ENCODE results near the gene FMO5.
"Not testable (repeated sequence)": the region's sequence is repeated elsewhere in the genome, so short reads cannot be mapped to it uniquely, and the experiment has no call there.

Gene FMO5

DNA sequence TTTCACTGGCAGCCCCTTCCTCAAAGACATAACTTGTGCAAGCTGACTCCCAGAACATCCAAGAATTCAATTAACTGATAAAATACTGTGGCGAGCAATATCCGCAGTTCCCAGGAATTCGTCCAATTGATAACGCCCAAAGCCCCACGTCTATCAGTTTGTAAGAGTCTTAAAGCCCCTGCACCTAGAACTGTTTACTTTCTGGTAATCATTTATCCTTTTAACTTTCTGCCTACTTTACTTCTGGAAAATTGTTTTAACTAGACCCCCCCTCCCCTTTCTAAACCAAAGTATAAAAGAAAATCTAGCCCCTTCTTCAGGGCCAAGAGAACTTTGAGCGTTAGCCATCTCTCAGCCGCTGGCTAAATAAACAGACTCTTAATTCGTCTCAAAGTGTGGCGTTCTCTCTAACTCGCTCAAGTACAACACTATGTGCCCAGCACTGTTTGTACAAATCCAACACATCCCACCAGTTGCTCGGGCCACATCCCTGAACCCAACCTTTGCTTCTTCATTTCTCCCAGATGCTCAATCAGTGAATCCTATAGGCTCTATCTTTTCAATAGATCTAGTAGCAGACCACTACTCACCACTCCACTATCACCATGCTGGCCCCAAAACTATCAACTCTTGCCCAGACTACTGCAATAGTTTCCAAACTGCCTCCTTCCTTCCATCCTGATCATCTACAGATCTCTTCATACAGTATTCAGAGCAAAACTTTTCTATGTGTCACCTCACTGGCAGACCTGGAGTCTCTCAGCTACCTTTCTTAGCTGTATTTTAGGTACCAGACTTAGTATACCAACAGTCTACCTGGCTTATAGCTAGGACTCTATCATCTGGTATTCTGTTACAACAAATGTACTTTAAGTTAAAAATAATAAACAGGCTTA is 14.0 kb upstream of the FMO5 start:
- no peak for DNase-seq

DNA sequence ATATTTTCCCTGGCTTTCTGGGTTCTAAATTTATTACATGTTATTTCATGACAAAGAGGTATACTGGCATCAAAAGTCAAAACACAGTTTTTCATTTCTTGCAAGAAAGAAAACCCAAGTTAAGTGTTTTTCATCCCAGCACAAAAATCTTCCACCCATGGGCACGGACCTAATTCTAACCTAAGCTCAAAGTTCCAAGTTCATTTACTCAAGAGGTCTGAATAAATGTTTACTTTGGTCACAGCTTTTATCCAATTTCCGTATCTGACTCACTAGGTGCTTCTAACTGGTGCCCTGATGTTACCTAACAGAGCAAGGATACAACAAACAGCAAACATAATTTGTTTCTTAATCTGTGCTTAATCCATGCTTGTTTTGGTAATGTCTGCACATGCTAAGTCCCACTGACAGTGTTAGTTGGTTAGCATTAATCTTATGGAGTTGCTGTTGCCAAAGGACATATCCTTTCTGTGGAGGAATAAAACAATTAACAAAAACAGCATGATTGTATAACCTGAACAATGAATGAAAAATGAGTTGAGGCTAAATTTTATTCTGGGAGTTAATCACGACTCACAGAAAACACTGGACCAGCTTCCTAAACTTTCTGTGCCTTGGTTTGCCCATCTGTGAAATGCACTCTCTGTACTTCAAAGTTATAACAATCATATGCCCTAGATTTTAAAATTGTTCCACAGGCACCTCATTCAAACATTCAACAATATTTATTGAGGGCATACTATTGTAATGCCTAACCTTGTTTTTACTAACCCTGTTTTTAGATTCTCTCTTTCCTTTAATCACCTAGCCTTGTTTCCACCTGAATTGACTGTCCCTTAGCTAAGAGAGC is 13.1 kb upstream of the FMO5 start:
- no peak for DNase-seq

DNA sequence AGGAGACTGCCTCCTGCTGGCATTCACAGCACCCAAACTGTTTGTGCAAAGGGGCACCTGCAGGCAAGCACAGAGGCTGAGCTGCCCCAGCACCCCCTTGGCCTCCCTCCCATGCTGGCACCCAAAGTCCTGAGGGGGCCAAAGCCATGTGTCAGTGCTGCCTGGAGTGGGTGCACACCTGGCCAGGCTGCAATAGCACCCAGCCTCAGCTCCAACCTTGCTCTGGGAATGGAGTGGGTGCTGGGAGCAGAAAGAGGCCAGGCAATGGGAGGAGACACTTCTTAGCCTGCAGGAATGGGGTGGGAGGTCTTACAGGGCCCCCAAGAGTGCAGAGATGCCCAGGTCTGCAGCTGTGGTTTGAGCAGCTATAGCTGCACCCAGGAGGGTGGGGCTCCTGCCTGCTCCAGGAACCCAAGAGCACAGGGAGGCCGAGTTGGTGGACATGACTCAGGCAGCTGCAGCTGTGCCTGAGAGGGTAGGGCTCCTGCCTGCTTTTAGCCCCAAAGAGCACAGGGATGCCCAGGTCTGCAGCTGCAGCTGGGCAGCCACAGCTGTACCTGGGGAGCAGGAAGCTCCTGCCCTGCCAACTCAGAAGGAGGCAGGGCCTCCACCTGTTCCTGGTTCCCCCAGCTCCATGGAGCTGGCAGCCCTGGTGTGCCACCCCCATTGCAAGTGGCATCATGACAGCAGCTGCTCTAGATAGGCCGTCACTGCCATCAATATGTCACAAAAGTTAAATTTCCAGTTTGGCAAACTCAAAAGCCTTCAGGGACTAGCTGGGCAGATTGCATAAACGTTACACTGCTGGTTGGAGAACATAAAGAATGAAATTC is 12.0 kb upstream of the FMO5 start:
- DNase-seq, result no peak

DNA sequence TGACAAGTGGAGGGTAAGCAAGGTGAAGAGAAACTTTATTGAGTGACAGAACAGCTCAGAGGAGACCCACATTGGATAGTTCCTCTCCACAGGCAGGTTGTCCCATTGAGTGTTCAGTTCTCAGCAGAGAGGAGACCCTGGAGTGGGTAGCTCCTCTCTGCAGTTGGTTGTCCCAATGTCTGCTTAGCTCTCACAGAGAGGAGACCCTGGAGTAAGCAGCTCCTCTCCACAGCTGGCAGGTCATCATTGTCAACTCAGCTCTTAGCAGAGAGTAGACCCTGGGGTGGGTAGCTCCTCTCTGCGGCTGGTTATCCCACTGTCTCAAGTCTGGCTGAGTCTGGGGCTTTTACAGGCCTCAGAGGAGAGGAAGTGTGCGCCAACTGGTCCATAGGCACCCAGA is 11.3 kb upstream of the FMO5 start:
- no peak for DNase-seq

DNA sequence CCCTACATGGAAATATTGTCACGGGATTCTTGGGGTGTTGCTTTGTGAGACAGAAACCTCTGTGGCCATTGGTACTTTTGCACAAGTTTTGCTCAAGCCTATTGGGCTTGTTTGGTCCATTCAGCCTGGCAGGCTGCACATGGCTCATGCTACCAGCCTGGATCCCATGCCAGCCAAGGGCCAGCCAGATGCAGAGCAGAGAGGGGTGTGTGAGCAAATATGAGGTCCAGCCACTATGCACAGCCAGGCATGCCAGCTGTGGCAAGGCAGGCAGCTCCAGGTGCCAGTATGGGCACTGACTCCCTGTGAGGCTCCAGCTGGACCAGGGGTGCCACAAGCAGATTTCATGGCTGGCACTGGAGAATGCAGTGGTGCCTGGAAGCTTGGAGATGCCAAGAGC is 10.7 kb upstream of the FMO5 start:
- no peak for DNase-seq

DNA sequence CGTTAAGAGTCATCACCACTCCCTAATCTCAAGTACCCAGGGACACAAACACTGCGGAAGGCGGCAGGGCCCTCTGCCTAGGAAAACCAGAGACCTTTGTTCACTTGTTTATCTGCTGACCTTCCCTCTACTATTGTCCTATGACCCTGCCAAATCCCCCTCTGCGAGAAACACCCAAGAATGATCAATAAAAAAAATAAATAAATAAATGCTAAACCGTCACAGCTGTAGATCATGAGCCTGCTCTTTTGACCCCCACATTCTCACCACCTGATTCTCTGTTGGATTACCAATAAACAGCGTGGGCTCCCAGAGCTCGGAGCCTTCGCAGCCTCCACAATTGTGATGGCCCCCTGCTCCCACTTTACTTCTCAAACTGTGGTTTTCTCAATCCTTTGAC is 8.8 kb upstream of the FMO5 start:
- DNase-seq, result not testable (repeated sequence)

DNA sequence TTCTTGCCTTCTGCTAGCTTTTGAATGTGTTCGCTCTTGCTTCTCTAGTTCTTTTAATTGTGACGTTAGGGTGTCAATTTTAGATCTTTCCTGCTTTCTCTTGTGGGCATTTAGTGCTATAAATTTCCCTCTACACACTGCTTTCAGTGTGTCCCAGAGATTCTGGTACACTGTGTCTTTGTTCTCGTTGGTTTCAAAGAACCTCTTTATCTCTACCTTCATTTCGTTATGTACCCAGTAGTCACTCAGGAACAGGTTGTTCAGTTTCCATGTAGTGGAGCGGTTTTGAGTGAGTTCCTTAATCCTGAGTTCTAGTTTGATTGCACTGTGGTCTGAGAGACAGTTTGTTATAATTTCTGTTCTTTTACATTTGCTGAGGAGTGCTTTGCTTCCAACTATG is 5.9 kb upstream of the FMO5 start:
- not testable (repeated sequence) for DNase-seq

DNA sequence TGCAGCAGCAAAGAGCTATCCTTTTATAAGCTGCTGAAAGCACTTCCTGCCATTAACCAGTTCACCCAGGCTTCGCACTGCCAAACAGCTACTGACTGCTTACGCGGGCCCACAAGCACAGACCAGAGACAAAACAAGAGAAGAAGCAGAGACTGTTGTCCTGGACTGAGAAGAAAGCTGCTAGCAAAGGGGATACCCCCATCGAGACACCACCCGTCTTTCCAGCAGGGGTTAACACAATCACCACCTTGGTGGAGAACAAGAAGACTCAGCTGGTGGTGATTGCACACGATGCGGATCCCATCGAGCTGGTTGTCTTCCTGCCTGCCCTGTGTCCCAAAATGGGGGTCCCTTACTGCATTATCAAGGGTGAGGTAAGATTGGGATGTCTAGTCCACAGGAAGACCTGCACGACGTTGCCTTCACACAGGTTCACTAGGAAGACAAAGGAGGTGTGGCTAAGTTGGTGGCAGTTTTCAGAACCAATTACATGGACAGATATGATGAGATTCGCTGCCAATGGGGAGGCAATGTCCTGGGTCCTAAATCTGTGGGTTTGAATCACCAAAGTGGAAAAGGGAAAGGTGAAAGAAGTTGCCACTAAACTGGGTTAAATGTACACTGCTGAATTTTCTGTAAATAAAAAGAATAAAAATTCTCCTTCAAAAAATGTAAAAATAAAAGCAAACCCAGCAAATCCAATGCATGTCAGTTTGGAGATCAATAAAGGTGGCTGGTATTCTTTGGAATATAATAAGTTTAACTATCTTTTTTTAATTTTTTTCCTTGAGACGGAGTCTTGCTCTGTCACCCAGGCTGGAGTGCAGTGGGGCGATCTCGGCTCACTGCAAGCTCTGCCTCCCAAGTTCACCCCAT is 1.2 kb downstream of the FMO5 start:
- no peak for DNase-seq

DNA sequence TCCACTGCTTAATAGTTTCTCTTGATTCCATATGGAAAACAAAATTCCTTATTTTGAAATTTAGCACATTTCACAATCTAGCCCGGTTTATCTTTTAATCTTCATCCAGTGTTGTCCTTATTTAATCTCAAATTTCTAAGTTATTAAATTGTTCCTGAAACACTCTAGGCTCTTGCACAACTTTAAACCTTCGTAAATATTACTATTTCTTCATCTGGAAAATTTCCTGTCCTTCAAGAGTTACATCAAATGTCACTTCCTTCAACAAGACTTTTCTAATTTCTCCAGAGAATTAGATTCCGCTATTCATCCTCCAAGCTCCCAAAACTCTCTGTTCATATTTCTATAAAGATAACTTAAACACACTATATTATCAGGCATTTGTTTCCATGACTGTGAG is 6.5 kb downstream of the FMO5 start:
- no peak for DNase-seq

DNA sequence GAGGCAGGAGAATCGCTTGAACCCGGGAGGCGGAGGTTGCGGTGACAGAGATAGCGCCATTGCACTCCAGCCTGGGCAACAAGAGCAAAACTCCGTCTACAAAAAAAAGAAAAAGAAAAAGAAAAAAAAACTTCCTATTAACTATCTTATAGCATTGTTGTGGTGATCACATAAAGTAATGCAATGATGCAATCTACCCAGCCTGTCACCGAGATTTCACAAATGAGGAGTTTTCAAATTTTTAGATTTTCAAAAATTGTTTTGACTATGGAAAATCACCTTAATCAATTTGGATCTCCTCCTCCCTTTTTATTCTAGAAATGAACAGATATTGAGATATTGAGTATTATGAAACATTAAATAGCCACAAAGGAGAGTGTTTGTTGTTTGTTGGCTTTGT is 8.0 kb downstream of the FMO5 start:
- DNase-seq, result no peak

DNA sequence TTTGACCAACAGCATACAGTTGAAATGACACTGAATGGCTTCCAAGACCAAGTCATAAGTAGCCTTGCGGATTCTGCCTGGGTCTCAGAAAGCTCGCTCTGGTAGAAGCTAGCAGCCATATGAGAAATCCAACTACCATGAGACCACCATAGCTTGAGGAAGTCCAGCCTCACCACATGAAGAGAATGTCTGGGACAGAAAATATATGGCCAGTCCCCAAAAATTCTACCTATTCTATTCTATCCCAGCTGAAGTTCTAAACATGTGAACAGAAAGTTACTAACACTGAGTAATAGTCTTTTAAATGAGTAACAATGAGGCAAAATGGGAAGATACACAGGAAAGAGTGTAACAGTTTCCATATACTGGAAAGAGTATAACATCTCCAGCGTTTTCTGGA is 9.0 kb downstream of the FMO5 start:
- no peak for DNase-seq

DNA sequence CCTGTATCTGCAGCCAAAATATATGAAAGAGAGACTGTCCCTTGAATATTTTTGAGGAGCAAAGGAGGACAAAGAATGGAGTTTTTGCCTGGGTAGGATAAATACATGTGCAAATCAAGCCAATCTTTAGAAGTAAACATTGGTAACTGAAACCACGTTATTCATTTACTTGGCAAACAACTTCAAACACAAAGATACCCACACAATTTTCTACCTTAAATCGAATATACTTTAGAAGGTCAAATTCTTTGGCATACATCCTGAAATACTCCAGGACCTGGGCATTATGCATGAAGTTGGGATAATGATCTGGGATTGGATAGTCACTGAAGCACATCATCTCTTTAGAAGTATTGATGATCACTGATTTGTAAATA is 9.6 kb downstream of the FMO5 start:
- DNase-seq, result no peak

DNA sequence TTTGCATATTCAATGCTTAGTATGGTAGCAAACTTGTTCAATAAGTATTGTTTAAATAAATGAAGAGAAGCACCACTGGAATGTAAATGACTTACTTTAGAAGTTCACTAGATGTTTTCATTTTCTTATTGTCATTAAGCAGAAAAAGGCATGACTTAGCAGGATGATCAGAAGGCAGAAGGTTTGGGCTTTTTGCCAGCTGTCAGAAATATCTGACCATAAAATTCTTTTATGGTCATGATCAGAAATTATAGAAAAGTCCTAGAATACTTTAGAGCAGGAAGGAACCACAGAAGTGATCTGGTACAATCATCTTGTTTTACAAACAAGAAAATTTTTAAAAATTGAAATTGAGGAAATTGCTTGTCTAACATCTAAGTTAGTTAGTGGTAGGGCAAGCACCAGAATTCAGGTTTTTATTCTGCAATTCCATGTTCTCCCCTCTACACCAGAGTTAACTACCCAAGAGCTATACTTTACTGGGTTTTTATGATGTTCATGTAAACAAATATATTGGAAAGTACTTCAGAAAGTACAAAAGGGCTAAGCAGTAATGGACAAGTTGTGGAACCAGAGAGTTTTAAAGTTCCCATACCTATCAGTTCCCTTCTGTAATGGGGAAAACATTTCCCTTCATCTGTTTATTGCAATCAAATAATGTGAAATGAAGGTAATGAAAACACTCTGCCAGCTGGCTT is 10.1 kb downstream of the FMO5 start:
- no peak for DNase-seq

DNA sequence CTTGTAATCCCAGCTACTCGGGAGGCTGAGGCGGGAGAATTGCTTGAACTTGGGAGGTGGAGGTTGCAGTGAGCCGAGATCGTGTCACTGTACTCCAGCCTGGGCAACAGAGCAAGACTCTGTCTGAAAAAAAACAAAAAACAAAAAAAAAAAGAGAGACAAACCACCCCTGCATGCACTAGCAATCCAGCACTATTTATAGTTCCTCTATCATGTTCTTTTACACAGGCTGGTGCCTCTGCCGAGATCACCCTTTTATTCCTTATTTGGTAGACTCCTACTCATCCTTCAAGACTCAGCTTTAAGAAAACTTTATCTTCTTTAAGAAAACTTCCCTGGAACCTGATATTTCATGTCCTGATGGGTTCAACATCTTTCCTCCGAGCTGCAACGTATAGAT is 10.8 kb downstream of the FMO5 start:
- DNase-seq, result no peak

DNA sequence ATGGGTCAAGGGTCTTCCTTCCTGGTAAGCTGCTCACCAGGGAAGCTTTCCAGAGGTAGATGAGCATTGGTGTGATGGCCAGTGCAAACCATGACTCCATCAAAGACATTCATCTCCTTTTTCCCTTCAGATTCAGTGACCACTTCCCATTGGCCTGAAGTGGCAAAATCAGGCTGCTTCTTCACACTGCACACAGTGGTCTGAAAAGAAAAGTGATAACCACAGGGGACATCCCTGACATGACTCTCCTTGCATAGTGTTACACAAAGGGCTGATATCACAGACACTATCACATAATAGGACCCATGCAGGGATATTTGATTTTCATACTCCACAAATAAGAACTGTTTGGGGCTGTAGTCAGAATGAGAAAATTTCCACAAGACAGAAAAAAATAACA is 11.9 kb downstream of the FMO5 start:
- DNase-seq, result no peak

DNA sequence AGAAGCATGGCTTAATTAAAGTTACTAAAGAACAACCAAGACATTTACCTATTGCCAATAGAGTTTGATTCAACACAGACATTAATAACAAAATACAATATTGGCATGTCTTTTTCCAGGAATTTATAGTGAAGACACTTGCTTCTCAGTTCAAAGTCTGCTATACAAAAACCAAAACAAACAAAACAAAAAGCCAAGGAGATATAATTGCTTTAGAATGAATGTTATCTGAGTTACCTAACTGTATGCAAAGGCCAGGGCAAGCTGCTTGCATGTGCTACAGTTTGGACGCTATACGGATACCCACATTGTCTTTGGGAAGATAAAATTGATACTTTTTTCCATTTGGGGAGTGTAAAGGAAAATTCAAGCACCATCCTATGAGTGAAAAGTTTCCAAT is 13.6 kb downstream of the FMO5 start:
- no peak for DNase-seq

DNA sequence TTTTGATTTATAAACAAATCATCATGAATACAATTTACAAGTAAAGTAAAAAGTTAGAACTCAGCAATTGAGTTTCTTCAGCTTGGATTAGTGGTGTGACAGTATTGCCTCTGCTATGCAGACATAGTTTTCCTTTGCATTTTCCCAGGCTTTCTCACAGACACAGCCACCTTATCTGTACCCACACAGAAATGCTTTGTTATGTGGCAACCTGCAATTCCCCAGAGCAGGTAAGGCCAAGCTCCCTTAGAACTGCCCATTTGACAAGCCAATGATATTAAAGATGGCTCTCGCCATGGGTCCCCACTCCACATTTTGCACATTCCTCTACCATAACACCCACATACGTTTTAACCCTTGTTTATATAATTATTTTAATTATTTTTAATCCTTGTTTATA is 14.2 kb downstream of the FMO5 start:
- no peak for DNase-seq

DNA sequence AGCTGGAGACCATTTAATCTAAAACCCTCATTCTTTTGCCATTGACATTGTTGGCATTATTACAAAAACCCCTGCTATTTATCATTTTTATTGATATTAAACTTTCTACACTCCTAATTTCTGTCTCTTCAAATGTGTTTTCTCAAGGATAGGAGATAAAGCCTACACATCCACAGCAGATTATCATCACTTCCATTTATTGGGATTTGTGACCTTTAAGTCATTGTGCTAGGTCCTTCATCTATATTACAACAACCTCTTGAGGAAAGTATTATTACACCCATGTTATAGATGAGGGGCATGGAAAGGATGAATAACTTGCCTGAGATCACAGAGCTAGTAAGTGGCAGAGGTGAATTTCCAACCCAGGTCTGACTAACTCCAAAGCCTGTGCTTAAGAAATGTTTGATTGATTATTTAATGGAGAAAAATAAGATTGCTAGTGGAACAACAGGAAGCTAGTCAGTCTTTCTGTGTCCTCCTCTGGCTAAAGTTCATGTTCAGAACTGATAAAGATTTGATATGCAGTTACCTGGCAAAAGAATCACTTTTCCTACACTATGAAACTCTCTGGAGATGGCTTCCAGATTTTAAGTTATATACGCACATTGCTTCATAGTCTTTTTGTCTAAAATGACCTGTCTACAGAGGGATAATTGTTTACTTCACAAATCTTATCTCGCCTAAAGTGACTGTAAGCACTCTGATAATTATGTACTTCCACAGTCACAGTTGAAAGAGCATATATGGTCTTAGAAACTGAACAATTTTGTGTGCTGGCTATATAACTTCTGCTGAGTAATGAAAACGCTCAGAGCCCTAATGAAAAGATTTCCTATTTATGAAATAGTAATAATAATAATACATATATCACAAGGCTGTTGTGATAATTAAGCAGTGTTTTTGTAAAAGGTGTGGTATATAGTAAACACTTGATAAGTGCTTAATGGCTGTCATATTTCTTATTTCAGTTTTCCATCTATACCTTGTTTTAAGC is 15.0 kb downstream of the FMO5 start:
- DNase-seq, result no peak

DNA sequence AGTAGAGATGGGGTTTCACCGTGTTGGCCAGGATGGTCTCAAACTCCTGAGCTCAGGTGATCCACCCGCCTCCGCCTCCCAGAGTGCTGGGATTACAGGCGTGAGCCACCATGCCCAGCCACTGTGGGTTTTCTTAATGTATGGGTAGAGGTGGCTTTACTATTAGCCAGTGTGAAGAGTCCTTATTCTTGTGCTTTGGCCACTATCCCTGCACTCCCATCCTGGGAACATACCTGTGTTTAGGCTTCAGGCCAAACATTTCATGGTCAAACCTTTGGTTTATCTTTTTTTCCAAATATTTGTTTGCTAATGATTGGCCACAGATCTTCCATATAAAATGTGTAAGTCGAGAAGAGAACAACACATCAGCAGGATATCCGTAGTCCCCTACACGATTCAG is 16.5 kb downstream of the FMO5 start:
- no peak for DNase-seq

DNA sequence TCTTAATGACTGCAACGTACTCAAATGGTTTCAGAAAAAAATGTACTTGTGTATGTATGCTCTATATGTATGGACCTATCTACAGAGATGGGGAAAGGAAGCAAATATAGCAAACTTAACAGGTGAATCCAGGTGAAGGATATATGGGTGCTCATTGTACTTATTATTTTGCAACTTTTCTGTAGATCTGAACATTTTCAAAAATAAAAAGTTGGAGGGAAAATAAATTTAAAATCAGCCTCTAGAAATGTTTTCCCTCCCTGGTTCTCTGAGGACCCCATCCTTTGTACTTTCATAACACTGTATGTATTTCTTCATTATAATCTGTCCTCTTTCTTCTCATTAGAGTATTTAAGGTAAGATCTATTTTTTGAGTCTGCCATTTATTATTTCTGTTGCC is 17.9 kb downstream of the FMO5 start:
- no peak for DNase-seq
